Sciatic nerve (tissue), 2 donors: ENCODE measurements around the gene RAB7A. TPM values are rescaled to one million over a fixed set of nuclear protein-coding genes. Genes with fewer than 3 reads are reported as not detected.

Experiments
- ATAC-seq: fragments of 200-7000 bp; cut with Tn5 transposase; one replicate; pipeline ENCODE4 v1.9.1; 2020; ENCODE audit warnings: mild to moderate bottlenecking, moderate library complexity
- DNase-seq: peaks from one replicate; pipeline ENCODE4 v3.0.0-alpha.2; 2020; ENCODE audit warnings: low spot score
- intact Hi-C: fragments of 100-400 bp; cut with DNase I; formaldehyde crosslinking; loops from one replicate; pipeline ENCODE4 v1.14.2; 2022
- total RNA-seq: library from RNA; stranded (reverse); fragmentation: NEBNext Ultra II Directional; extraction: Animal tissue kit (Norgen Biotek cat#: 25700); gene quantifications from one replicate; pipeline ENCODE4 v1.2.1, GENCODE V29; 2021
- donor health status: DM: no; HTN: no; CAD: no.
- donor health status: DM: no; HTN: no; CAD: no.

RAB7A gene
- total RNA-seq, 1 donor from 2014 or later: 233 TPM

DNA sequence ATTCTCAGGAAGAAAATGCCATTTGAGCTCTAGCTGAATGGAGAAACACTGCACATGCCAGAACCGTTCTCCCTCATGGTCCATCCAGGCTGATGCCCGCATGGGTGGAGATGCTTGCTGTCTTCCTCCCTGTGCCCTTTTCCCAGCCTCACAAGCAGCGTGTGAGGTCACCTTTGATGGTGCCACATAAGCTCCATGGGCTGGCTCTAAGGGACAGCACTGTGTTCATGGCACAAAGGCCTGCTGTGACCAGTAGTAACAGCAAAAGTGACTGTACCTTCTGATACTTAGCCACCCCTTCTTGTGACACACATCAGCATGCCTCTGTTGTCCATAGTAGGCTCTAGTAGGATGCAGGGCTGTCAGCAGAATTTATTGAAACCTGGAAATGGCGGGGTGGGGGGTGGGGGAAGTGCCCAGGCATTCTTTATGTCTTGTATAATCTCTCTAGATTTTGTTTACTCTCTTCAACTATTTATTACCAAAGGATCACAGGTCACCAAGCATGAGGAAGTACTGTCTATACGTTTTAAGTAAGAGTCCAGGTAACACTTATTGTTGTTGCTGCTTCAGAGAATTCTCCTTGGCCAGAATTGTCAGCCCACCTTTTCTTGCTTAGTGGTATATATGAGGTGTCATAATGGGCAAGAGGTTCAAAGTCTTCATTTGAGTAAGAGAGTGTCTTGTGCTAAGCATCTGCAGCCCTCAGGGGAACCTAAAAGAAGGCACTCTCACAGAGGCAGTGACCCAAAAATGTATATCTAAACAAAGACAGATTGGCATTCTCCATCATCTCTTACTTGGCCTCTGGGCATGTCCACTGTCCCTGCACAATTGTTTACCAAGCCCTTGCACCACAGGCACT, 56.5 kb downstream of the RAB7A start:
- no peak for DNase-seq
- intact Hi-C loops: loop anchor here (10.0 kb wide), 1 partner anchor 168 kb away; no protein-coding TSS in a partner anchor
- ATAC-seq: no peak

GRCh38 chr3:128783774-128784173, 57.8 kb downstream of the RAB7A start:
- intact Hi-C loops: loop anchor here (10.0 kb wide), 1 partner anchor 169 kb away; no protein-coding TSS in a partner anchor
- ATAC-seq: no peak
- DNase-seq: no peak

- no peak for DNase-seq
- ATAC-seq: peak; percentile 88
- intact Hi-C loops: loop anchor here (10.0 kb wide), 1 partner anchor 169 kb away; no protein-coding TSS in a partner anchor
Measured at GRCh38 chr3:128784232-128784631, 58.2 kb downstream of the RAB7A start.

GRCh38 chr3:128784843-128785242, 58.9 kb downstream of the RAB7A start:
- intact Hi-C loops: loop anchor here (10.0 kb wide), 1 partner anchor 170 kb away; no protein-coding TSS in a partner anchor
- ATAC-seq (peak; percentile 42), DNase-seq (no peak)

- no peak for DNase-seq
- ATAC-seq: no peak
- intact Hi-C loops: loop anchor here (10.0 kb wide), 1 partner anchor 172 kb away; no protein-coding TSS in a partner anchor
Measured at GRCh38 chr3:128786434-128787020, 60.5 kb downstream of the RAB7A start.

DNA sequence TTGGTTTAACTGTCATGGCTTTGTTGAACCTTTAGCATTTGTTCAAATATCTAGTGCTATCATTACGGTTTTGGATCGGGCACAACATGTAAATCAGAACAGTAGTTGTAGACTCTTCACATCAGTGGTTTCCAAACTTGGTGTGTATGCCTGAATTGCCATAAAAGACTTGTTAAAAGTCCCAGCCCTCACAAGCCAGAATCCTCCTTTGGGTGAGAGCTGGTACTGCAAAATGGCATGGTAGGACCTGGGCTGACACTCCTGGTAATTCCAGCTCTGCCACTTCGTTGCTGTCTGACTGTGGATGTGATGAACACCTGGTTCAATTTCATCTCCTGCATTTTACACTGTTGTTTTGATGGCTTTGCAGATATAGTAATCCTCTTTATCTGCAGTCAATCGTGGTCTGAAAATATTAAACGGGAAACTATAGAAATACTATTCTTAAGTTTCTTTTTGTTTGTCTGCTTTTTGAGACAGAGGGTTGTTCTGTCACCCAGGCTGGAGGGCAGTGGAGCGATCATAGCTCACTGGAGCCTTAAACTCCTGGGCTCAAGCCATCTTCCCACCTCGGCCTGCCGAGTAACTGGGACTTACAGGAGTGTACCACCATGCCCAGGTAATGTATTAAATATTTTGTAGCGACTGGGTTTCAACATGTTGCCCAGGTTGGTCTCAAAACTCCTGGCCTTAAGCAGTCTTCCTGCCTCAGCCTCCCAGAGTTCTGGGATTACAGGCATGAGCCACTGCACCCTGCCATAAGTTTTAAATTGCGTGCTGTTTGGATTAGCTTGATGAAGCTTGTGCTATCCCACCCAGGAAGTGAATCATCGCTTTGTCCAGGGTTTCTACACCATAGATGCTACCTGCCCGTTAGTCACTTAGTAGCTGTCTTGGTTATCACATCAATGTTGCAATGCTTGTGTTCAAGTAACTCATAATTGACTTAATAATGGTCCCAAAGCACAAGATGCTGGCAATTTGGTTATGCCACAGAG, 61.6 kb downstream of the RAB7A start:
- intact Hi-C loops: loop anchor here (10.0 kb wide), 1 partner anchor 173 kb away; no protein-coding TSS in a partner anchor
- no peak for ATAC-seq

GRCh38 chr3:128788268-128788869, 62.4 kb downstream of the RAB7A start:
- DNase-seq: no peak
- no peak for ATAC-seq
- intact Hi-C loops: loop anchor here (10.0 kb wide), 1 partner anchor 174 kb away; no protein-coding TSS in a partner anchor

More for the DNA sequence above, 61.6 kb downstream of the RAB7A start:
- DNase-seq: no peak

DNA sequence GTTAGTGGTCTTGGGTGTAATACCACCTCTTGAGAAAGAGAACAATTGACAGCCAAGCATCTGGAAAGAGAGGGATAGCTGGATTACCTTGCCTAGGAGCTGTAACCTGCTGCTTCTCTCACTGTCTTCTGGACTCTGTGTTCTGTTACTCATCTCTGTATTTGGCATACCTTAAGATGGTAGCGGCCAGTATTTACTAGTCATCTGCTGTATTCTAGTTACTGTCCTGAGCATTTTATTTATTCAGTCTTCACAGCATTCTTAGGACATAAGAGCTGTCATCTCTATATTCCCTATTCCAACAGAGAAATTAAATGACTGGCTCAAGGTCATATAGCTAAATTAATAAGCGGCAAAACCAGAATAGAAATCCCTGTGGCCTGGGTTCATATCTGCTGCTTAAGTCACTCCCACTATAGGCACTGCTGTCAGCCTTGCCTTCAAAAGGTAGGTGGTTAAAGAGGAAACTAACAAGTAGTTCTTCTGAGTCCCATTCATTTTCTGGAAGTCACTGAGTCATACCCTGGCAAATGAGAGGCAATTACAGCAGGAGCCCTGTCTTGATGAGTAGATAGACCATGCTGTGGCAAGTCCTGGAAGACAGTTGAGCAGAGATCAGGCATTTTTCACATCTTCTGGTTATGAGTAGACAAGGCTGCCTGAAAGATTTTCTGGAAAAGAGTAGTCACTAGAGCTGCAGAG, 68.2 kb downstream of the RAB7A start:
- ATAC-seq (peak; percentile 8), DNase-seq (no peak)
- intact Hi-C loops: no loop called here

GRCh38 chr3:128794770-128795649, 69.0 kb downstream of the RAB7A start:
- intact Hi-C loops: no loop called here
- DNase-seq: no peak
- peak; percentile 94 for ATAC-seq

DNA sequence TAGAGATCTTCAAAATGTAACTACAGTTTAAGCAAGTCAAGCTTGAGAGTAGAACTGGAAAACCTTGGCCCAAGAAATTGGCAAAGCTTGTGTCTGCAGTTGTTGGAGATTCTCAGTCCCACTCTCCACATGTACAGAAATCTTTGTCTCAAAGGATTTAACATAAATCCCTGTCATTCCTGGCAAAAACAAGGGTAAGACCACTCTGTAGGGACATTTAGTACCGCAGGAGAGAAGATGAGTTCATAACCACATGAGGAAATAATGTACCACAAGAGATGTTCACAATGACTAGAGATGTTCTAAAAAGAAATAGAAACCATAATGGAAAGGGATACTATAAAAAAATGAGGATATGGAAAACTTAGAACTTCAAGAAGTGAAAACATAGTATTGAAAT, 73.7 kb downstream of the RAB7A start:
- intact Hi-C loops: no loop called here

GRCh38 chr3:128800241-128801187, 74.5 kb downstream of the RAB7A start:
- intact Hi-C loops: no loop called here
- DNase-seq (no peak), ATAC-seq (peak; percentile 90)

More for the DNA sequence above, 73.7 kb downstream of the RAB7A start:
- DNase-seq (no peak), ATAC-seq (no peak)

DNA sequence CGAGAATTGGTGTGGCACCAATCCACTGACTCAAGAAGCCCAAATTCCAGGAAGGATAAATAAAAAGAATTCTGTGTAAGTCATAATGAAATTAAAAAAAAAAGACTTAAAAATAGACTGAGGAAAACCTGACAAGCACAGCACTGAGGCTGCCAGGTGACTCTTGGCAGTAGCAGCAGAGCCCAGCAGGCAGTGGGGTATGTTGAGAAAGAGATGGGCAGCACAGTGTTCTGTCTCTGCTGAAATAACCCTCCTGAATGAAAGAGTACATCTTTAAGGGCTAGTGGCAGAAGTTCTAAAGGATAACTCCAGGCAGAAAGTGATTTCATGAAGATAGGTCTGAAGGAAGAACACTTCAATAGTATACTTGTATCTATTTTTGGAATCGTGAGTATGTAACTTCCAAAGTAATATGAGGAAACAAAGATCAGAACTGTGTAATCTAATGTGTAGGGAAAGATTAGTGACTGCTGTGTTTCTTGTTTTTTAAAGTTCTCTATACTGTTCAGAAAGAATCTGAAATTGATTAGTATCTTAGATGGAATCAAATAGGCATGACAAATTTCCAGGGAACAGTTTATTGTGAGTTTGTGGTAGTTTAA, 75.9 kb downstream of the RAB7A start:
- intact Hi-C loops: no loop called here
- ATAC-seq (peak; percentile 31), DNase-seq (no peak)

- ATAC-seq: no peak
- intact Hi-C loops: no loop called here
- DNase-seq: no peak
Measured at GRCh38 chr3:128803307-128803706, 77.3 kb downstream of the RAB7A start.

- ATAC-seq: peak; percentile 40
- intact Hi-C loops: no loop called here
- no peak for DNase-seq
Measured at GRCh38 chr3:128804017-128804810, 78.2 kb downstream of the RAB7A start.

GRCh38 chr3:128804811-128805155, 78.8 kb downstream of the RAB7A start:
- no peak for ATAC-seq
- intact Hi-C loops: no loop called here
- DNase-seq: no peak
